ENCODE results near the gene TBC1D19. TPM values are rescaled to one million over a fixed set of nuclear protein-coding genes. Genes with fewer than 3 reads are reported as not detected.

The TBC1D19 gene
- polyA plus RNA-seq, 1 experiment = 37.0 TPM

- no peak for TF ChIP-seq CTCF (IDR thresholded peaks at IDR 0.05; ENCODE audit: low read depth, low read length)
- no peaks in the 10 kb centered on the region for H3K9me3 ChIP-seq (ENCODE audit: control insufficient read depth, insufficient read depth, low read length)
- DNase-seq (ENCODE audit: low read depth, low spot score) = no peak
- ChIA-PET POLR2A (no interaction called here), CTCF (interaction anchor here (1.3 to 5.5 kb wide), 4 partner anchors 265 to 736 kb away, joined by 5 to 62 read pairs (median 14); no protein-coding TSS in a partner anchor)
- no peak overlapping the region for H3K27ac ChIP-seq (ENCODE audit: low read depth, low read length)
- H3K4me3 ChIP-seq (ENCODE audit: low read depth, low read length) = no peak overlapping the region
- no peaks in the 10 kb centered on the region for H3K27me3 ChIP-seq (ENCODE audit: control insufficient read depth, insufficient read depth, low read length)
Observed at GRCh38 chr4:26723216-26723615, 139.3 kb downstream of the TBC1D19 start.

- Histone ChIP-seq H3K27me3 (ENCODE audit: control insufficient read depth, insufficient read depth, low read length) (no peaks in the 10 kb centered on the region), H3K4me3 (ENCODE audit: low read depth, low read length) (no peak overlapping the region), H3K27ac (ENCODE audit: low read depth, low read length) (no peak overlapping the region), H3K9me3 (ENCODE audit: control insufficient read depth, insufficient read depth, low read length) (no peaks in the 10 kb centered on the region)
- no peak for TF ChIP-seq CTCF (IDR thresholded peaks at IDR 0.05; ENCODE audit: low read depth, low read length)
- ChIA-PET CTCF (interaction anchor here (1.3 kb wide), 1 partner anchor 395 kb away, joined by 4 read pairs; no protein-coding TSS in a partner anchor), POLR2A (no interaction called here)
- no peak for DNase-seq (ENCODE audit: low read depth, low spot score)
Observed at GRCh38 chr4:26724534-26724933, 140.7 kb downstream of the TBC1D19 start.

GRCh38 chr4:26726655-26727387 lies 142.9 kb downstream of the TBC1D19 start:
- no peaks in the 10 kb centered on the region for H3K27me3 ChIP-seq (ENCODE audit: control insufficient read depth, insufficient read depth, low read length)
- H3K27ac ChIP-seq (ENCODE audit: low read depth, low read length) = no peak overlapping the region
- CTCF ChIA-PET = no interaction called here
- POLR2A ChIA-PET = no interaction called here
- no peaks in the 10 kb centered on the region for H3K9me3 ChIP-seq (ENCODE audit: control insufficient read depth, insufficient read depth, low read length)
- no peak for TF ChIP-seq CTCF (IDR thresholded peaks at IDR 0.05; ENCODE audit: low read depth, low read length)
- DNase-seq (ENCODE audit: low read depth, low spot score) = no peak
- H3K4me3 ChIP-seq (ENCODE audit: low read depth, low read length) = no peak overlapping the region

- no peak for TF ChIP-seq CTCF (IDR thresholded peaks at IDR 0.05; ENCODE audit: low read depth, low read length)
- ChIA-PET POLR2A (no interaction called here), CTCF (no interaction called here)
- DNase-seq (ENCODE audit: low read depth, low spot score) = no peak
- Histone ChIP-seq H3K27me3 (ENCODE audit: control insufficient read depth, insufficient read depth, low read length) (no peaks in the 10 kb centered on the region), H3K4me3 (ENCODE audit: low read depth, low read length) (no peak overlapping the region), H3K27ac (ENCODE audit: low read depth, low read length) (no peak overlapping the region), H3K9me3 (ENCODE audit: control insufficient read depth, insufficient read depth, low read length) (no peaks in the 10 kb centered on the region)
Observed at GRCh38 chr4:26727844-26728243, 144.0 kb downstream of the TBC1D19 start.

- H3K9me3 ChIP-seq (ENCODE audit: control insufficient read depth, insufficient read depth, low read length) = no peaks in the 10 kb centered on the region
- no peak overlapping the region for H3K27ac ChIP-seq (ENCODE audit: low read depth, low read length)
- no peak for DNase-seq (ENCODE audit: low read depth, low spot score)
- CTCF ChIA-PET = interaction anchor here (0.8 to 1.1 kb wide), 3 partner anchors 10 to 270 kb away, joined by 3 to 4 read pairs (median 3); no protein-coding TSS in a partner anchor
- POLR2A ChIA-PET = no interaction called here
- H3K4me3 ChIP-seq (ENCODE audit: low read depth, low read length) = no peak overlapping the region
- H3K27me3 ChIP-seq (ENCODE audit: control insufficient read depth, insufficient read depth, low read length) = no peaks in the 10 kb centered on the region
- no peak for TF ChIP-seq CTCF (IDR thresholded peaks at IDR 0.05; ENCODE audit: low read depth, low read length)
Observed at GRCh38 chr4:26729027-26729426, 145.1 kb downstream of the TBC1D19 start.
